Measurements from ENCODE around the gene S100A13.

GRCh38 chr1:153599847-153600246, 27.5 kb downstream of the S100A13 start:
- TF ChIP-seq CTCF (IDR thresholded peaks at IDR 0.05), result no peak
- TF ChIP-seq POLR2A (IDR thresholded peaks at IDR 0.05), result no peak

All from right lobe of liver (tissue), 4 donors.